Tibial nerve (tissue), 4 donors: ENCODE results near the gene YIPF2.

ENCODE experiments used
- EP300 ChIP-seq, 2 donors: sonication (generic); formaldehyde crosslinking; IDR thresholded peaks; one replicate each; pipeline ENCODE4 v1.6.1; 2017; ENCODE audit warnings: antibody characterized with exemption in 2 of 2, mild to moderate bottlenecking in 1 of 2
- POLR2A ChIP-seq, 2 donors: fragments of 450-650 bp; IDR thresholded peaks; one replicate each; pipeline ENCODE4 v1.6.1; 2017; ENCODE audit warnings: antibody characterized with exemption in 2 of 2, mild to moderate bottlenecking in 2 of 2, moderate library complexity in 2 of 2
- TF ChIP-seq, protein P1 (sequence below), 5 experiments: fragments of 200-600 bp in 3 of 5; fragments of 450-650 bp in 2 of 5; sonication (generic) in 3 of 5; IDR thresholded peaks; one replicate each; pipeline ENCODE4 v1.5.1; 2016 to 2019; ENCODE audit warnings: antibody characterized with exemption in 5 of 5, mild to moderate bottlenecking in 3 of 5, moderate library complexity in 2 of 5

- TF ChIP-seq, protein P1, sequence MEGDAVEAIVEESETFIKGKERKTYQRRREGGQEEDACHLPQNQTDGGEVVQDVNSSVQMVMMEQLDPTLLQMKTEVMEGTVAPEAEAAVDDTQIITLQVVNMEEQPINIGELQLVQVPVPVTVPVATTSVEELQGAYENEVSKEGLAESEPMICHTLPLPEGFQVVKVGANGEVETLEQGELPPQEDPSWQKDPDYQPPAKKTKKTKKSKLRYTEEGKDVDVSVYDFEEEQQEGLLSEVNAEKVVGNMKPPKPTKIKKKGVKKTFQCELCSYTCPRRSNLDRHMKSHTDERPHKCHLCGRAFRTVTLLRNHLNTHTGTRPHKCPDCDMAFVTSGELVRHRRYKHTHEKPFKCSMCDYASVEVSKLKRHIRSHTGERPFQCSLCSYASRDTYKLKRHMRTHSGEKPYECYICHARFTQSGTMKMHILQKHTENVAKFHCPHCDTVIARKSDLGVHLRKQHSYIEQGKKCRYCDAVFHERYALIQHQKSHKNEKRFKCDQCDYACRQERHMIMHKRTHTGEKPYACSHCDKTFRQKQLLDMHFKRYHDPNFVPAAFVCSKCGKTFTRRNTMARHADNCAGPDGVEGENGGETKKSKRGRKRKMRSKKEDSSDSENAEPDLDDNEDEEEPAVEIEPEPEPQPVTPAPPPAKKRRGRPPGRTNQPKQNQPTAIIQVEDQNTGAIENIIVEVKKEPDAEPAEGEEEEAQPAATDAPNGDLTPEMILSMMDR (IDR thresholded peaks at IDR 0.05): no peak
- TF ChIP-seq POLR2A (IDR thresholded peaks at IDR 0.05) (no peak), EP300 (IDR thresholded peaks at IDR 0.05) (no peak)
Observed at GRCh38 chr19:10929402-10929794, 959 bp upstream of the YIPF2 start.
